Measurements from ENCODE around the gene TEDC1. TPM values are rescaled to one million over a fixed set of nuclear protein-coding genes. Genes with fewer than 3 reads are reported as not detected.

TEDC1 gene
- total RNA-seq, 1 experiment from 2014 or later: 14.1 TPM

DNA sequence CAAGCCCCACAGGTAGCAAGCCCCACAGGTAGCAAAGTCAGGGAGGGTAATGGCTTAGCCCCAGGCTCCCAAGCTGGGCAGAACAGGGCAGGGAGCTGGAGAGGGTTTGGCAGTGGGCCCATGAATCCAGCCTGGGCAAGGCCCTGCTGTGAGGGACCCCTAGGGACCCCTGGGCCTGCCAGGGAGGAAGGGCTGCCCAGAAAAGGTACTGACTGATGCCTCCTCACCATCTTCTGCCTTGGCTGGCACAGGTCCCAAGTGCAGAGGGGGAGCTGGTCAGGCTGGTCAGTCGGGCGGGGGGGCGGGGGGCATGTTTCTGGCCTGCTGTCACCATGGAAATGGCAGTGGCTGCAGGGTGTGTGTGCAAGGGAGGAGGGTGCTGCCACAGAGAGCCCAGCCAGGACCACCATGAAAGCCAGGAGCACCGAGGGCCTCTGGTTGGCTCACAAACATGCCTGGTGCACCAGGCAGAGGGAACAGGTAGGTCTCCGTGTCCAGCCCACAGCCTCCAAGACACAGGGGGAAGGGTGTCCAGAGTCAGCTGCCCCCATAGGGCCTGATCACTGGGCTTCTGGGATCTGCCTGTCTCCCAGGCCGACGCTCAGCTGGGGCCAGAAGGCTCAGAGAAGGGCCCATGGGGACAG lies 17.9 kb upstream of the TEDC1 start:
- no peak for DNase-seq (ENCODE audit: low spot score)

DNA sequence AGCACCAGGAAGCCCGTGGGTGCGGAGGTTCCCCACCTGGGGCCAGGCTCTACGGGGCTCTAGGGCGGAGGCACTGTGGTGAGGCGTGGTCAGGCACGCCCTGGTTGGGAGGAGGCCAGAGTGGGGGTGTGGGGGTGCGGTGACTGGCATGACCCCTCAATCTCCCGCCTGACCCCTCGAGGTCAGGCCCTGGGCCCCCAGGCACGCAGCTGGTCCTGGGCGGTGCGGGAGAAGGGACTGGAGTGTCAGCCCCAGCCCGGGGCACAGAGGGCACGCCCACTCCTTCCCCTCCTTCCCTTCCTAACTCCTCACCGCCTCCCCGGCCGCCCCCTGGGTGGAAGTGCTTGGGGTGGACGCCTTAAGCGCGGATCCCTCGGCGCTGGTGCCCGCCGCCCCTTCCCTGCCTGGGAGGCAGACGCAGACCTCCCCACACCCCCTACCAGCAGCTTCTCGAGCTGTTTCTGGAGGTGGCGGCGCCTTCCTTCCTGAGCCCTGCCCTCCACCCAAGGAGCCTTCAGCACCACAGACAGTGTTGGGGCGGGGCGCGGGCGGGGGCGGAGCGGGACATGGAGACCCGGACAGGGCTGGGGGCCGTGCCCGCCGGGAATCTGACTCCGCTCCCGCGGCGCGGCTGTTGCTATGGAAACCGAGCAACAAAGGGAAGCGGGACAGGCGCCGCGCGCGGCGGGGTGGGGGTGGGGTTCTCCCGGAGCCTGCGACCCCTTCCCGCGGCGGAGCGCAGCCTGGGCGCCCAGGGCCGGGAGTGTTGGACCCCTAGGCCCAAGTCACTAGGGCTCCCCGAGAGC lies 17.2 kb upstream of the TEDC1 start:
- peak; percentile 73 for DNase-seq (ENCODE audit: low spot score)

DNA sequence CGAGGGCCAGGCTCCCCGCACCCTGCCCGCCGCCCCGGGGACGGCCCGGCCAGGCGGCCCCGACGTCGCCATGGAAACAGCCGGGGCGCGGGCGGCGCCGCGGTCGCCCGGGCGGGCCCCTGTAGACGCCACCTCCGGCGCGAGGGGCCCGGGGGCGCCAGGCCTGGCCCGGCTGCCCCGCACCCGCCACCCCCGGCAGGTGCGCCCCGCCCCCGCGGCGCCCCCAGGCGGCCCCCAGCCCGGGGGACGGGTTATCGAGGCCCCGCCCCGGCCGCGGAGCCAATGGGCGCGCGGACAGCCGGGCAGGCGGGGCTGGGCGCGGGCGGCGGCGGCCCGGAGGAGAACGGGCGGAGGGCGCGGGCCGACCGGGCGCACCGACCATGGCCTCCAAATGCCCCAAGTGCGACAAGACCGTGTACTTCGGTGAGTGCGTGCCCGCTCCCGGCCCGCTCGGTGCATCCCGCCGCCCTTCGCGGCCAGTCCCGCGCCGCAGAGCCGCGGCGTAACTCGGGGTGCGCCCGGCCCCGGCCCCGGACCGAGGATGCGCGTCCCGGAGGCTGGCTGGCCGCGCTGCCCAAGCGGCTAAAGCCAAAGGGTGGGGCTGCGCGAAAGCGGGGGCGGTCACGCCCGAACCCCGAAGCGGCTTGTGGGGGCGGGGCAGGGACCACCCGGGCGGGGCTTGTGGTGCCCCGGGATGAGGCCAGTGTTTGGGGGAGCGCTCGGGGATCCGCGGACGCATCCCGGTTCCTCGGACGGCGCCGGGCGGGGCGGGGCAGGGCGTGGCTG lies 16.4 kb upstream of the TEDC1 start, which contains the start of gene CRIP2:
CRIP2 (plus strand) TSS at position 339 of the 786 bp plus-strand sequence; CDS start at position 381, 42 bp downstream.
- no peak for DNase-seq (ENCODE audit: low spot score)

DNA sequence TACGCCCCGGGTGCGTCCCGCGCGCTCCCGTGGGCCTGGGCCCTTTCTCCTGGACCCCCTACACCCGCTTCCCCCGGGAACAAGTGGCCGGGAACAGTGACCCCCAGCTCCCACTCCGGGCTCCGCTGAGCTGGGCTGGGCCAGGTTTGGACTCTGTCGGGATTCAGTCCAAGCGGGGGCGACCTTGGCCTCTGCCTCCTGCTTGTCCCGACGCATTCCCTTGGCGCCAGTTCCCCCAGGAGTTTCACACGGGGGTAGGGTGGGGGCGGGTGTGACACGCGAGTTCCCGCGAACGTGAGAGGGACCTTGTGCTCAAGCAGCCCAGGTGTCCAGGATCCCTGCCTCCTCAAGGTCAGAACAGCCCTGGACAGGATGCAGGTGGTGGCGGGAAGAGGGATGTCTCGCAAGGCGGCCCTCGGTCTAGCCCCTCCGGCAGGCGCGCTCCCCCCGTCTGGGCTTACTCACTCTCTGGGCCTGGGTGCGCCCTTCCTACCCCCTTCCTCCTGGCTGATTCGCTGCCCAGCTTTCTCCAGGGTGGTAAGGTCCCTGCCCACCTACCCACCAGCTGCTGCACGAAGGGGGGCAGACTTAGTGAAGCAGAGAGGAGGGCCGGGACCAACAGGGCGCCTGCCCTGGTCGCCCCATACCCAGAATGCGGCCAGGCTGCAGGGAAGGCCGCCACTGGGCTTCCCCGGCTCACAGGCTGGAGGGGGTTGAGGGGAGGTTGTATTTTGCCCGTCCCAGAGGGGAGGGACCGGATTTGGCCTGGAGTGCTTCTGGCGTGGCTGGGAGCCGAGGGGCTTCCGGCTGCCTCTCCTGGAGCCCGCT lies 15.6 kb upstream of the TEDC1 start:
- DNase-seq (ENCODE audit: low spot score): no peak

DNA sequence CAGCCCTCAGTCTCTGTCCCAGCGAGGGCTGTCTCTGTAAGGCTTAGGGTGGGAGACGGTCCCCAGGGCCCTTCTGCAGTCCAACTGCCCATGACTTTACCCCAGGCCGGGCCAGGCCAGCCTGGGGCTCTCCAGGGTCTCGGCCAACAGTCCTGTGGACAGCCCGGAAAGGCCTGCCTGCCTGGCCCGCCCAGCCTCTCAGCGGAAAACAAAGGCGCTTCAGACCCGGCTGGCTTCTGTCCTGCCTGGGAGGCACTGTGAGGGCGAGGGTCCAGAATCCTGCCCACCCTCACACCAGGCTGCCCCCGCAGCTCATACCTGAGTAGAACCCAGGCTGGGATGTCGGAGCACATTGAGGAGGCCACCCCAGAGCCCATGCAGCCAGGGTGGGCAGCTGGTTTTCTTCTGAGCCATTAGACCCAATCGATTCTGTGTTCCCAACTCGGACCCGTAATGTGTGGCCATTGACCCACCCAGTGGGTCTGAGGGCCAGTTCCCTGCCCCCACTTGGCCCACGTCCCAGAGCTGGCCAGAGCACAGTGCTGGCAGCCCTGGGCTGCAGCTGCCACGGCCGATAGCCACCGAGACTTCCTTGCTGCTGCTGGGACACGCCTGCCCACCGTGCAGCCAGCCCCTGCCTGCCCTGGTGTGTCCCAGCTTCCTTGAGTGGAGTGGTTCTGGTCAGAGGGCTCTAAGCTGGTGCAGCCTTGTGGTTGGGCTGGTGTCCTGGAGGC lies 14.8 kb upstream of the TEDC1 start:
- DNase-seq (ENCODE audit: low spot score): no peak

DNA sequence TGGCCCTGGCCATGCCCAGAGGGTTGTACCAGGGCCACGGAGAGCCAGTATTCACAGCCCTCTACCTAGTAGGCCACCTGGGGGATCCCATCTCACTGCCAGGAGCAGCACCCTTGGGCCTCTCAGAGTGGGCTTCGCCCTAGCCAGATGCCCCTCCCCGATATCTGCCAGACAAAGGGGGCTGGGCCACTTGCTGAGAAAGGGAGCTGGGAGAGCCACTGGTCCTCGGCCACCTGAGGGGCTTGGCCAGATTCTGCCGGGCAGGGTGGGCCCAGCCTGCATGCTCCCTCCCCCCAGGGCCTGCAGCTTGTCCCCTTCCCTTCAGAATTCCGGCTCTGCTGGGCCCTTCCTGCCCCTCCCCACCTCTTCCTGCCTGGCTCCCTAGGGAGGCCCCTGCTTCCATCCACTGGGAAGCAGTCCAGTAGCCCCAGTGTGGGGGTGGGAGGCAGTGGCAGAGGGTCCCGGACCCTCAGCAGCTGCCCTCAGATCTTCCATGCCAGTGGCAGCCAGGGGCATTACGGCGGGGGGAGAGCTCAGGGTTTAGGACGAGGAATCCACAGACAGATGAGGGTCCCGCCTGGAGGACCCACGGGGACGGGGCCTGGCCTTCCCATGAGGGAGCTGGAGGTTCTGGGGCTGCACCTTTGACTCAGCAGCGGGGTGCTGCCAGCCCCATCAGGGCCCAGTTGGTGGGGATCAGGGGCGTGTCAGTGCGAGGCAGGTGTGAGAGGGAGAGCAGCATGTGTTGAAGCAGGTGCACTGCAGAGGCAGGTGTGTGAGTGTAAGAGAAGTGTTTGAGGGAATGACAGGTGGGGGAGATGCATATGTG lies 14.0 kb upstream of the TEDC1 start:
- no peak for DNase-seq (ENCODE audit: low spot score)

DNA sequence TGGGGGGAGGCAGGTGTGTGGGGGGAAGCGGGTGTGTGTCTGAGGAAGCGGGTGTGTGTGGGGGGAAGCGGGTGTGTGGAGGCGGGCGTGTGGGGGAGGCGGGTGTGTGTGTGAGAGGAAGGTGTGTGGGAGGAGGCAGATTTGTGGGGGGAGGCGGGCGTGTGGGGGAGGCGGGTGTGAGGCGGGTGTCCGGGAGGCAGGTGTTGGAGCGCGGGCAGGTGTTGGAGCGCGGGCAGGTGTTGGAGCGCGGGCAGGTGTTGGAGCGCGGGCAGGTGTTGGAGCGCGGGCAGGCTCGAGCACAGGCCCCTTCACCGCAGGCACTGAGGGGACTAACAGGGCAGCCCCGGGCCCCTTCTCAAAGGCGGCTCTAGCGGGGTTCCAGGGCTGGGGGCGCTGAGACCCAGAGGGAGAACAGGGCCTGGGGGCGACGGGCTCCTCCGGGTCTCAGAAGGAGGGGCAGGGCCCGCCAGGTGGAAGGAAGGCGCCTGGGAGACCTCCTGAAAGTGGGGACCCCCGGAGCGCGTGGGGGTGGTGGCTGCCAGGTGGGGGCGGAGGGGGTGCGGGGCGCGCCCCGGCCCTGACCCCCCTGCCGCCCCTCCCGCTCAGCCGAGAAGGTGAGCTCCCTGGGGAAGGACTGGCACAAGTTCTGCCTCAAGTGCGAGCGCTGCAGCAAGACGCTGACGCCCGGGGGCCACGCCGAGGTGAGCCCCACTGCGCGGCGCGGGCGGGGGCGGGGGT lies 13.2 kb upstream of the TEDC1 start:
- no peak for DNase-seq (ENCODE audit: low spot score)

DNA sequence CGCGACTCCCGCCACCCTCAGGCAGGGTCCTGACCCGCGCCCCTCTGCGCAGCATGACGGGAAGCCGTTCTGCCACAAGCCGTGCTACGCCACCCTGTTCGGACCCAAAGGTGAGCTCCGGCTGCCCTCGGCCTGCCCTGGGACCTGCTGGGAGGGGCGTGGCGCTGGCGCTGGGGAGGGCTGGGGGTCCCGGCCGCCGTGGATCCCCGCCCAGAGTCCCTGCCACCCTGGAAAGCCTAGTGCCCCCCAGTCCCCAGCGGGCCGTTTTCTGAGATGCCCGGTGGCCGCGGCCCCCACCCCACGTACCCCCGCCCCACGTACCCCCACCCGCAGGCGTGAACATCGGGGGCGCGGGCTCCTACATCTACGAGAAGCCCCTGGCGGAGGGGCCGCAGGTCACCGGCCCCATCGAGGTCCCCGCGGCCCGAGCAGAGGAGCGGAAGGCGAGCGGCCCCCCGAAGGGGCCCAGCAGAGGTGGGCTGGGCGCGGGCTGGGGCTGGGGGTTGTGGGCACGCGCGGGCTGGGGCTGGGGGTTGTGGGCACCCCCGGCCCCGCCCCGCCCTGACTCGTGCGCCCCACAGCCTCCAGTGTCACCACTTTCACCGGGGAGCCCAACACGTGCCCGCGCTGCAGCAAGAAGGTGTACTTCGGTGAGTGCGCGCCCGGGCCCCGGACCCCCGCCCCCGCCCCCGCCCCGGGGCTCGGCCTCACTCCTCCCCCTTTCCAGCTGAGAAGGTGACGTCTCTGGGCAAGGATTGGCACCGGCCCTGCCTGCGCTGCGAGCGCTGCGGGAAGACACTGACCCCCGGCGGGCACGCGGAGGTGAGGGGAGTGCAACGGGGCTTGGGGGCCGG lies 12.4 kb upstream of the TEDC1 start:
- DNase-seq (ENCODE audit: low spot score): no peak

DNA sequence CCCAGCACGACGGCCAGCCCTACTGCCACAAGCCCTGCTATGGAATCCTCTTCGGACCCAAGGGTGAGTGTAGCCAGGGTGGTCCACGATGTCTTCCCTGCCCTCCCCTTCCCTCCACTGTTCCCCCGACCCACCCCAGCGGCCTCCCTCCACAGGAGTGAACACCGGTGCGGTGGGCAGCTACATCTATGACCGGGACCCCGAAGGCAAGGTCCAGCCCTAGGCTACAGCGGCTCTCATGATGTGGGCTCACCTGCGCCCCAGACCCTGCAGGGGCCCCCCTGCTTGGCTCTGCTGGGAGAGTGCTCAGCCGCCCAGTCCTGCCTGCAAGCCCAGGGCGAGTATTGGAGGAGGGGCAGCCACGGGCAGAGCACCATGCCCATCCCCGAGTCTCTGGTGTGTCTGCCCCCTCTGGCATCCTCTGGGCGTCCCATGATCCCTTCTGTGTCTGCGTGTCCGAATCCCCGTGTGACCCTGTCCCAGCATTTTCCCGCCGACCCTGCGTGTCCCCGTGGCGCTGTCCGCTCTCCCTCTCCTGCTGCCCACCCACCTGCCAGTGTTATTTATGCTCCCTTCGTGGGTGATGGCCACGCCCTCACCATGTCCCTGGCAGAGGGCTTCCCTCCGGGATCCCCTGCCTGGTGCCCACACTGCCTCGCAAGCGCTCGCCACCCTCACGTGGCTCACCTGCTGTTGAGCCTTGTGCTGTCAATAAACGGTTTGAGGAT lies 11.5 kb upstream of the TEDC1 start:
- DNase-seq (ENCODE audit: low spot score): no peak

DNA sequence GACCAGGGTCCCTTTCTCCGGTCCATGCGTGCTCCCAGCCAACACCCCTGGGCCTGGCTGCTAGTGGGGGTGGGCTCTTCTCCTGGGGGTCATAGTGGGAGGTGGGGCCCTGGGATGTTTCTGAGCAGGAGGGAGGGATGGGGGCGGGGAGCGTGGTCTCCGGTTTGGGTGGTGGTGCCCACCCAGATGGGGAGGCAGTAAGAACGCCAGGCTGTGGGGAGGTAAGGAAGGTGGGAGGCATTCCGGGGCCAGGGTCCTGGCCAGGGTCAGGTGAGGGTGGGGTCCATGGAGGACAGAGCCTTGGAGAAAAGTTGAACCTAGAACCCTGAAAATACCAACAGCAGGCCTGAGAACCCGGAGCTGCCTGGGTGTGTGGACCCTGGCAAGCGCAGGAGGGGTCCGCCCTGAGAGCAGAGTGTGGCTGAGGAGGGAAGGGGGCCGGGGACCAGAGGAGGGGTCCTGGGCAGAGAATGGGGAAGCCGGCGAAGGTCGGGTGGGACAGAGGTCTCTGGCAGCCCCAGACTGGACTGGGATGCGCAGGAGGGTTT lies 10.8 kb upstream of the TEDC1 start:
- no peak for DNase-seq (ENCODE audit: low spot score)

DNA sequence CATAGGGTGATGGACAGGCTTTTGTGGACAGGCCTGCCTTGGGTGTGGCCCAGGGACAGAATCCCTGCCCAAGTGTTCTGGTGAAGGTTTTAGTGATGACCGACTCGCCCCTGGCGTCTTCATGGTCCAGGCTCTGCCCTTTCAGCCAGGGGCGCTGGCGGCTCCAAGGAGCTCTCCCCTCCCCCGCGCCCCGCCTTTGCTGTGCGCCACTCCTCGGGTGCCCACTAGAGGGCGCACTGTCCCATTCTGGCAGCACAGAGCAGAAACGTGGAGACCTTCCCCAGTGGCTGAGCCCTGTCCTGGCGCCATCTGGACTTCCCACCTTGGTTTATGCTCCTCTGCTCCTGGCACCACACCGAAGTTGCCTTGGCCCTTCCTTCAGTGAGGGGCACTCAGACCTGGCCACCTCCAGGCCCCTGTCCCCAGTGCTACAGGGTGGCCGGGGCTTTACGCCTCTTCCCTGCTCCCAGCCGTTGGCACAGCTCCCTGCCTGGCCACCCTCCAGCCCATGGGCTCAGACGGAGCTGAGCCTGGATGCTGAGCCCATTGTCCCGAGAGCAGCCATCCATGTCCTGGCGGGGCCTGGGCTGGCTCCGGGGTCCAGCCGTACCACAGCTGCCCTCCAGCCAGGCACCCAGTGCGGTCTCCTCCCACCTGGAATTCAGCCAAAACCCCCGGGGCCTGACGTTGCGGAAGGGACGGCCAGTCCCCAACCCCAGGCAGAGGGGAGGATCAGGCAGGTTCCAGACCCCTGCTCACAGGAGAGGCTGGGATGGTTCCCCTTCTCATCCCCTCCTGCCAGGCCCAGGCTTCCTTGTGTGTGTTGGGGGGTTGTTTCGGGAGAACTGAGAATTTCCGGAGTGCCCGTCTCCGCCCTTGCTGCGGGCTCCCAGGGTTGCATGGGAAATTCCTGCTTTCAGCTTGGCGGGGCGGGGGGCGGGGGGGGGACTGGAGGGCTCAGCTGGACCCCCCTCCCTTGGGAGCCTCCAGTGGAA lies 9.9 kb upstream of the TEDC1 start:
- peak; percentile 81 for DNase-seq (ENCODE audit: low spot score)

DNA sequence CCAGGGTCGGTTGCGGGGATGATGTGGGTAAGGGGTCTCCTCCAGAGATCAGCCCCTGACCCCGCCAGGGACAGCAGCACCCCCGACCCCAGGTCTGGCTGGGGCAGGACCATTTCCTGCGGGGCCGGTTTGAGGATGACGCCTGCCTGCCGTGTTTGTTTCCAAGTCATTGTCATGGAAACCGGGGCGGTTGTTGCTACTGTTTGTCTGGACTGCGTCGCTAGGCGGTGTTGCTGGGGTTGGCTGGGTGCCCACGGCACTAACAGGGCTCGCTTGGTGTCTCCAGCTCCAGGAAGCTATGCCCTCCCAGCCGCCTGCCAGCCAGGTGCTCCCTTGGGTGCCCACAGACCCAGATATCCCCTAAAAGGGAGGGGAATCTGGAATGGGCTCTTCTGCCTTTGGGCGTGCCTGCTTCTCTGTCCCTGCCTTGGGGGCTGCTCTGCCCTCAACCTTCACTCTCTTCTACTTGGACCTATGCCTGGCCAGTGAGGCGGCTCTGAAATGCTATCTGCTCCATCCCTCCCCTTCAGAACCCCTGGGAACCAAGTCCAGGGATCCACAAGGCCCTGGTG lies 9.1 kb upstream of the TEDC1 start:
- DNase-seq (ENCODE audit: low spot score): peak; percentile 90

DNA sequence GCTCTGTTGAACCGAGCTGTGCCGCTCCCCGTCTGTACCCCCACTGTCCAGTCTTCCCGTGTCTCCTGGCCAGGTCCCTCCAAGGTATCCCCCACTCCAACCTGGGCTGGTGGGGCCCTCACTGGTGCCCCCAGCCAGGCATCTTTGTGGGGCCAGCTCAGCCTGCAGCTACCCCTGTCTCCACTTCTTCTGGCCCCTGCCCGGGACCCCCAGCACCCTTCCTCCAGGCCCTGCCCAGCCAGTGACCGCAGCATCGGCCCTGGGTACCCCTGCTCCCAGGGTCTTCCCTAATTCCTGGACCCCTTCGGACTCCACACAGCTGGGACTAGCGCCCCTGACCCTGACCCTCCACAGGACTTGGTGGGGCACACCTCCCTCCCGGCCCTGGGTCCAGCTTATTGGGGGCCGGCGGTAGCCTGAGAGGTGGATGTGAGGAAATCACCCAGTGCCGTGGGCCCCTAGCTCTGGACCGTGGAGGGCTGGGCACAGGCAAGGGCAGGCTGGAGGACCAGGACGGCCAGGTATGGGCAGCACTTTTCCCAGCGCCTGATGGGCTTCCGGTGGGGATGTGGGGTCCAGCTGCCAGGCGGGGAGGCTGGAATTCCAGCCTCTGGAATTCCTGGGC lies 8.4 kb upstream of the TEDC1 start:
- DNase-seq (ENCODE audit: low spot score): no peak

DNA sequence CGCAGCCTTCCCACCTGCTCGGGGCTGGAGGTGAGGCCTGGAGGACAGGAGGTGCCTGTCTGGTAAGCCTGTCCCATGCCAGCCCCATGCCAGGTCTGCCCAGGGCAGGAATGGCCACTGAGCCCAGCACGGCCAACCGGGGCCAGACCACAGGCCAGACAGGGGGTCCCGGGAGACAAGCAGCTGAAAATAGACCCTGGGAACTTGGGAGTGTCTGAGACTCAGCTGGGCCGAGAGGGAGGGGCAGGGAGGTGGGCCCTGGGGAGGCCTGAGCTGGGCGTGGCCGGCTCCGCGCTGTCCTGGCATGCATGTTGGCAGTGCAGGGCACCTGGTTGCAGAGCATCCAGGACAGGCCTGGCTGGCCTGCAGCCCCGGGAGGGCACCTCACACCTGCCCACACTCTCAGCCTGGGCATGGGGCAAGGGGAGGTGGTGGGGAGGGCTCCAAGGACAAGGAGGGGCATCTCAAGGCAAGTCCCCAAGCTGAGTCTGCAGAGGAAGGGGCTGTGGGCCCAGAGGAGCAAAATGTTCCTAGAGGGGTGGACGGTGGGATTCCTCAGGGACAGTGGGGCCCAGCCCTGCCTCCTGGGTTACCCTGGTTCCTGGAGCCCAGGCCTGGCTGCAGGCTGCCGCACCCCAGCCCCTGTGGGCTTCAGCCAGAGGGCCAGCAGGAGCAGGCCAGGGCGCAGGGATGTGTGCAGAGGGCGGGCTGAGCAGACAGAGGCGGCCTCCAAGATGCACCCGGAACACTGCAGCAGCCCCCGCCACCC lies 7.6 kb upstream of the TEDC1 start:
- DNase-seq (ENCODE audit: low spot score): no peak

Measured in A172 (cell line).